Measurements from ENCODE around the gene DMXL1. TPM values are rescaled to one million over a fixed set of nuclear protein-coding genes. Genes with fewer than 3 reads are reported as not detected.

Gene DMXL1
- total RNA-seq, 4 donors from 2014 or later, result 78.8 to 181 (median 90.3) TPM

DNA sequence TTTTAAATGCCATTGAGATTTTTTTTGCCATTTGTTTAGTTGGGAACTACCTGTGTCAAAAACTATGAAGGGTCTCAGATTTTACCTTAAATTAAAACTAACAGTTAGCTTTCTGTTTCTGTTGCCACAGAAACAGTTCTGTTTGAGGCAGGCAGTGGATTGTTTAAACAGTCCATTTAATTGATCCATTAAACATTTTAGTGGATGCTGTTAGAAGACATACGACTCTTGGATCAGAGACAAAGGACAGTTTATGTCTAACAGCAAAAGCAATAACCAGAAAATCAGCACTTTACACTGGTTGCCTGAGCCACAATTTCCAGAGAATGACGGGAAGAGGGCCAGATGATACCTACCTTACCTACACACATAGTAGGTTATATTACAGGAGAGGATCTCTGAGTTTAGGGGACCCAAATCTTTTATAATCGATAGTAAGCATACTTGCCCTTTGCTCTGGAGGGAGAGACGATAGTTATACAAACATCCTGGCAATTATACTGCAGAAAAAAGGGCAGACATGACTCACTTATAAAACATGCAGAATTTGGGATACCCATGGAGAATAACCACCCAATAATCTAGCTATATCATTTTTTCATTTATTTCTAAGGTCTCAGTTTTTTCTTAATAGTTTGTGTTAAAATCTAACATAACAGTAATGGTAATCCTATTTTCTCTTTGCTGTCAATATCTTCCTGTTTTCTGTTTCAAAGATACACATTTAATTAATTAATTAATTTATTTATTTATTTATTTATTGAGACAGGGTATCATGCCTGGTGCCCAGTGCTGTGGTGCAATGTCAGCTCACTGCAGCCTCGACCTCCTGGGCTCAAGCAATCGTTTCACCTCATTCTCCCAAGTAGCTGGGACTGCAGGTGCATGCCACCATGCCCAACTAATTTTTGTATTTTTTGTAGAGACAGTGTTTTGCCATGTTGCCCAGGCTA, 148.2 kb downstream of the DMXL1 start:
- Histone ChIP-seq H3K27ac (no peak overlapping the region), H3K27me3 (no peaks in the 10 kb centered on the region), H3K4me1 (no peaks in the 10 kb centered on the region), H3K36me3 (peaks cover 0 to 23% (median 0%) of the 10 kb centered on the region in 3 donors), H3K4me3 (no peak overlapping the region), H3K9me3 (no peaks in the 10 kb centered on the region)
- DNase-seq, result no peak
- TF ChIP-seq, protein P1, sequence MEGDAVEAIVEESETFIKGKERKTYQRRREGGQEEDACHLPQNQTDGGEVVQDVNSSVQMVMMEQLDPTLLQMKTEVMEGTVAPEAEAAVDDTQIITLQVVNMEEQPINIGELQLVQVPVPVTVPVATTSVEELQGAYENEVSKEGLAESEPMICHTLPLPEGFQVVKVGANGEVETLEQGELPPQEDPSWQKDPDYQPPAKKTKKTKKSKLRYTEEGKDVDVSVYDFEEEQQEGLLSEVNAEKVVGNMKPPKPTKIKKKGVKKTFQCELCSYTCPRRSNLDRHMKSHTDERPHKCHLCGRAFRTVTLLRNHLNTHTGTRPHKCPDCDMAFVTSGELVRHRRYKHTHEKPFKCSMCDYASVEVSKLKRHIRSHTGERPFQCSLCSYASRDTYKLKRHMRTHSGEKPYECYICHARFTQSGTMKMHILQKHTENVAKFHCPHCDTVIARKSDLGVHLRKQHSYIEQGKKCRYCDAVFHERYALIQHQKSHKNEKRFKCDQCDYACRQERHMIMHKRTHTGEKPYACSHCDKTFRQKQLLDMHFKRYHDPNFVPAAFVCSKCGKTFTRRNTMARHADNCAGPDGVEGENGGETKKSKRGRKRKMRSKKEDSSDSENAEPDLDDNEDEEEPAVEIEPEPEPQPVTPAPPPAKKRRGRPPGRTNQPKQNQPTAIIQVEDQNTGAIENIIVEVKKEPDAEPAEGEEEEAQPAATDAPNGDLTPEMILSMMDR (IDR thresholded peaks at IDR 0.05), result no peak
- no peak for TF ChIP-seq POLR2A (IDR thresholded peaks at IDR 0.05)

DNA sequence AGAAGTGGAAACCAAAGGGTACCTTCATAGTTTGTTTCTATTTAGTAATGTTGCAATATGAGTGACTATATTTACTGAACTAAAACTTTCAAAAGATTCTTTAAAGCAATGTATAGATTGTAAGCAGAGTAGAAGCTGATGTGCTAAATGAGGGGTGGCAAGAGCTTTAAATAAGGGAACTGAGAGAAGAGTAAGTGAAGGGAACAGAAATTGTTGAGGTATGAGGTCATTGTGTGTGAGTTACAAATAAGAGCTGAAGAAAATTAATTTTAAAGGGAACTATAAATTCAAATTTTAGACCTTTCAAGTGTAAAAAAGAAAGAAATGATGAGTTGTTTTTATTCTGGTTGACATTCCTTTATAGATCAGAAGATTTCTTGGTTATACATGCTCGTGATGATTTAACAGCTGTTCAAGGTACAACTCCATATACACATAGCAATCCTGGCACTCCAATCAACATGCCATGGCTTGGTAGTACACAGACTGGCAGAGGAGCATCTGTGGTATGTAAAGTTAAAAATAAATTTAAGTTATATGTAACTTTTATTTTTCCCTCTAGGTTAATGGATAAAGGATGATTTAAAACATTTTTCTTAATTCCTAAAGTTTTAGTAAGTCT, 149.8 kb downstream of the DMXL1 start:
- H3K27me3 ChIP-seq, result no peaks in the 10 kb centered on the region
- H3K36me3 ChIP-seq, result peaks cover 0 to 21% (median 0%) of the 10 kb centered on the region in 3 donors
- no peaks in the 10 kb centered on the region for H3K9me3 ChIP-seq
- DNase-seq, result no peak
- TF ChIP-seq POLR2A (IDR thresholded peaks at IDR 0.05), result no peak
- TF ChIP-seq, protein P1 (IDR thresholded peaks at IDR 0.05), result no peak
- no peak overlapping the region for H3K4me3 ChIP-seq
- no peak overlapping the region for H3K27ac ChIP-seq
- no peaks in the 10 kb centered on the region for H3K4me1 ChIP-seq

DNA sequence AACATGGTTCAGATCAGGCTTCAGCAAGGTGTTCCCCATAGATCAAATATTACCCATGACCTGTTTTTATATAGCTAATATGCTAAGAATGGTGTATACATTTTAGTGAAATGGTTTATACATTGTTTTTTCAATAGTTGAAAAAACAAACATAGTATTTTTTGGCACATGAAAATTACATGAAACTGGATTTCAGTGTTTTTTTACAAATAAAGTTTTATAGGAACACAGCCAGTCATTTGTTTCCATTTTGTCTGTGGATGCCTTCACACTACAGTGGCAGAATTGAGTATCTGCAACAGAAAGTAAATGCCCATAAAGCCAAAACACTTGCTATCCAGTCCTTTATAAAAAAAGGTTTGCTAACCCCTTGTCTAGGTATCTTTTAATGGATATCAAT, 150.4 kb downstream of the DMXL1 start:
- Histone ChIP-seq H3K27ac (no peak overlapping the region), H3K27me3 (no peaks in the 10 kb centered on the region), H3K4me3 (no peak overlapping the region), H3K4me1 (no peaks in the 10 kb centered on the region), H3K9me3 (no peaks in the 10 kb centered on the region), H3K36me3 (peaks cover 0 to 26% (median 0%) of the 10 kb centered on the region in 3 donors)
- TF ChIP-seq, protein P1 (IDR thresholded peaks at IDR 0.05), result no peak
- TF ChIP-seq POLR2A (IDR thresholded peaks at IDR 0.05), result no peak
- no peak for DNase-seq

DNA sequence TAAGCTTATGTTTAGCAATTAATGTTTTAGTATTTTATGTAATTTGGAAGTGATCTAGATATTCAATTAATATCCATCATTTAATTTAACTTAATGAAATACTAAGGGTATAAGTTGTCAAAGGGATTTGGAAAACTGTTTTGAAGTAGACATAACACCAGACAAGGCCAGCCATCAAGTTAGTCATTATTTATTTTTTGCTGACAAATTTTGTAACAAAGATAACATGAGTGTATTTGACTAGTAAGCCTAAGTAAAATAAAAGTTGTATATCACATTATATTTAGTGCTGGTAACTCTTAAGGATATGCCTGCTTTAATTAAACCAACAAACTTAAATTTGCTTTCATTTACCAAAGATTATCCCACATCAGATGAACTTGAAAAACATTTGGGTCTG, 159.1 kb downstream of the DMXL1 start:
- H3K27me3 ChIP-seq, result no peaks in the 10 kb centered on the region
- TF ChIP-seq POLR2A (IDR thresholded peaks at IDR 0.05), result no peak
- TF ChIP-seq, protein P1 (IDR thresholded peaks at IDR 0.05), result no peak
- no peaks in the 10 kb centered on the region for H3K9me3 ChIP-seq
- no peak overlapping the region for H3K4me3 ChIP-seq
- DNase-seq, result no peak
- no peak overlapping the region for H3K27ac ChIP-seq
- no peaks in the 10 kb centered on the region for H3K4me1 ChIP-seq
- peaks cover 0 to 30% (median 0%) of the 10 kb centered on the region in 3 donors for H3K36me3 ChIP-seq

DNA sequence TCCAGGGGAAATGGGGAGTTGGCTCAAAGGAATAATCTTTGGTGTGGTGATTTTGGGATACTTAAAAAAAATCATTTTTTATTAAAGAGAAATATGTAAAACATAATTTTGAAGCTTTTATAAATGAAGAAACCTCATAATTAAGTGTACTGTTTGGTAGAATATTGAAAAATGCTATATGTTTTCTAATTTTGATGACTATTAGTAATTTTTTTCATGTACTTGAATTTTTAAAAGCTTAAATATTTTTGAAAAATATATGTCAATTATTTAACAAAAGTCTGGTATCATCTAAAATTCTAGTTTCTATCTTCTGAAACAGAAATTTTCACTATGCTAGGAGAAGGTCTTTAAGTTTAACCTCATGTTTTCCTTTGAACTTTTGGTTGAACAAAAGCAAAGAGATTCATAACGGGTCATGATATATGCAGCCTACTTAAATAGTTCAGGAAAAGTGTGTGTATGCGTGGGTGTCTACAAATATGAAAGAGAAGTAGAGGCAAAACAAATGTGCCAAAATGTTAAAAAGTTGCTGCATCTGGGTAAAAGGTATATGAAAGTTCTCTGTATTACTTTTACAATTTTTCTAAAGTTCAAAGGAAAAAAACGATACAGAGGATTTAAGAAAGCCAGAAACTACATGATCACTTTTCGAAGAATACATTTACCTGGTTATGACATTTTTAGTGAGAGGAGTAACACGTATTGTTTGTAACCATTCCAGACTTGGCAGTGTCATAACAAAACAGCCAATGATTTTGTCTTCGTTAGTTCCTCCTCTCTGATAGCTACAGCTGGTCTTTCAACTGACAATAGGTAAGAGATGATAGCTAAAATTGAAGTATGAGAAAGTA, 167.6 kb downstream of the DMXL1 start:
- Histone ChIP-seq H3K27ac (no peak overlapping the region), H3K27me3 (no peaks in the 10 kb centered on the region), H3K9me3 (no peaks in the 10 kb centered on the region), H3K4me1 (no peaks in the 10 kb centered on the region), H3K36me3 (peaks cover 0 to 39% (median 0%) of the 10 kb centered on the region in 3 donors), H3K4me3 (no peak overlapping the region)
- TF ChIP-seq, protein P1 (IDR thresholded peaks at IDR 0.05), result no peak
- no peak for TF ChIP-seq POLR2A (IDR thresholded peaks at IDR 0.05)
- DNase-seq, result no peak

All from Peyer's patch (tissue), 4 donors.